ENCODE data around the gene DENND4A. TPM values are rescaled to one million over a fixed set of nuclear protein-coding genes. Genes with fewer than 3 reads are reported as not detected.
"Not testable (repeated sequence)": the region's sequence is repeated elsewhere in the genome, so short reads cannot be mapped to it uniquely, and the experiment has no call there.

The DENND4A gene
- polyA plus RNA-seq, 1 donor, result 11.9 TPM

- DNase-seq, result no peak
Observed at GRCh38 chr15:65752151-65752700, 39.9 kb downstream of the DENND4A start.

GRCh38 chr15:65751431-65751830 is 40.7 kb downstream of the DENND4A start:
- DNase-seq, result no peak

GRCh38 chr15:65747265-65747664 is 44.8 kb downstream of the DENND4A start:
- DNase-seq, result no peak

- no peak for DNase-seq
Observed at GRCh38 chr15:65743637-65744252, 48.3 kb downstream of the DENND4A start.

GRCh38 chr15:65740148-65740547 is 51.9 kb downstream of the DENND4A start:
- no peak for DNase-seq

- no peak for DNase-seq
Observed at GRCh38 chr15:65738649-65739048, 53.4 kb downstream of the DENND4A start.

GRCh38 chr15:65733599-65733998 is 58.5 kb downstream of the DENND4A start:
- DNase-seq, result not testable (repeated sequence)

- no peak for DNase-seq
Observed at GRCh38 chr15:65732698-65733097, 59.4 kb downstream of the DENND4A start.

GRCh38 chr15:65731926-65732325 is 60.2 kb downstream of the DENND4A start:
- DNase-seq, result no peak

- DNase-seq, result no peak
Observed at GRCh38 chr15:65730549-65731172, 61.4 kb downstream of the DENND4A start.

GRCh38 chr15:65724464-65725215 is 67.5 kb downstream of the DENND4A start:
- no peak for DNase-seq

- DNase-seq, result no peak
Observed at GRCh38 chr15:65723876-65724275, 68.2 kb downstream of the DENND4A start.

- no peak for DNase-seq
Observed at GRCh38 chr15:65722191-65722590, 69.9 kb downstream of the DENND4A start.

- DNase-seq, result no peak
Observed at GRCh38 chr15:65712415-65712814, 79.7 kb downstream of the DENND4A start.

- DNase-seq, result no peak
Observed at GRCh38 chr15:65695081-65695480, 97.0 kb downstream of the DENND4A start.

- DNase-seq, result no peak
Observed at GRCh38 chr15:65690778-65691177, 101.3 kb downstream of the DENND4A start.

- no peak for DNase-seq
Observed at GRCh38 chr15:65690173-65690572, 101.9 kb downstream of the DENND4A start.

- no peak for DNase-seq
Observed at GRCh38 chr15:65688462-65688861, 103.6 kb downstream of the DENND4A start.

GRCh38 chr15:65682404-65682911 is 109.6 kb downstream of the DENND4A start:
- no peak for DNase-seq

GRCh38 chr15:65680544-65680943 is 111.5 kb downstream of the DENND4A start:
- no peak for DNase-seq

GRCh38 chr15:65676123-65676522 is 116.0 kb downstream of the DENND4A start:
- DNase-seq, result no peak

- no peak for DNase-seq
Observed at GRCh38 chr15:65675551-65675950, 116.5 kb downstream of the DENND4A start.

- no peak for DNase-seq
Observed at GRCh38 chr15:65666257-65666656, 125.8 kb downstream of the DENND4A start.

All from hindlimb muscle (tissue), 1 donor.